Right atrium auricular region (tissue), 2 donors: Measurements from ENCODE around the gene CUL4A. TPM values are rescaled to one million over a fixed set of nuclear protein-coding genes. Genes with fewer than 3 reads are reported as not detected.
"Not testable (repeated sequence)": the region's sequence is repeated elsewhere in the genome, so short reads cannot be mapped to it uniquely, and the experiment has no call there.

ENCODE experiments used
- DNase-seq: peaks from one replicate; pipeline ENCODE4 v3.0.0-alpha.2; 2019; ENCODE audit warnings: low spot score
- H3K27ac ChIP-seq, 2 donors: fragments of 200-600 bp; sonication (generic); 1 replicate in 1 of 2; 2 replicates in 1 of 2; pipeline ENCODE4 v1.5.1; 2016 to 2019
- H3K27me3 ChIP-seq, 2 donors: fragments of 200-600 bp; sonication (generic); one replicate each; pipeline versions ENCODE4 v1.5.1 to v1.6.0; 2017 to 2019
- H3K36me3 ChIP-seq: fragments of 200-600 bp; sonication (generic); one replicate; pipeline ENCODE4 v1.5.1; 2016
- H3K4me1 ChIP-seq, 2 donors: fragments of 200-600 bp; sonication (generic); one replicate each; pipeline versions ENCODE4 v1.5.1 to v1.6.0; 2017 to 2019
- H3K4me3 ChIP-seq, 2 donors: fragments of 200-600 bp; sonication (generic); 1 replicate in 1 of 2; 2 replicates in 1 of 2; pipeline ENCODE4 v1.5.1; 2017 to 2019; ENCODE audit warnings: mild to moderate bottlenecking in 1 of 2, moderate library complexity in 1 of 2
- H3K9me3 ChIP-seq, 2 donors: fragments of 200-600 bp; sonication (generic); one replicate each; pipeline ENCODE4 v1.5.1; 2019
- CTCF ChIP-seq, 2 donors: fragments of 200-600 bp; sonication (generic); IDR thresholded peaks; one replicate each; pipeline ENCODE4 v1.5.1; 2019; ENCODE audit warnings: antibody characterized with exemption in 2 of 2
- total RNA-seq, 2 donors: library from RNA; depleted of rRNA; stranded (reverse); fragments of >200 nt; gene quantifications; one replicate each; pipeline ENCODE4 v1.1.0, GENCODE V29; 2016

Gene CUL4A
- total RNA-seq, 2 donors from 2014 or later = 76.5 to 435 TPM

GRCh38 chr13:113304121-113304520, 94.7 kb downstream of the CUL4A start:
- TF ChIP-seq CTCF (IDR thresholded peaks at IDR 0.05) = no peak
- H3K27me3 ChIP-seq = no peaks in the 10 kb centered on the region
- DNase-seq = no peak
- no peak overlapping the region for H3K27ac ChIP-seq
- peaks cover 0 to 12% of the 10 kb centered on the region in 2 donors for H3K4me1 ChIP-seq
- no peaks in the 10 kb centered on the region for H3K9me3 ChIP-seq
- no peaks in the 10 kb centered on the region for H3K36me3 ChIP-seq
- no peak overlapping the region for H3K4me3 ChIP-seq

GRCh38 chr13:113305208-113305607, 95.8 kb downstream of the CUL4A start:
- Histone ChIP-seq H3K9me3 (no peaks in the 10 kb centered on the region), H3K27me3 (no peaks in the 10 kb centered on the region), H3K27ac (no peak overlapping the region), H3K36me3 (peaks cover 8% of the 10 kb centered on the region), H3K4me3 (no peak overlapping the region), H3K4me1 (peaks cover 0 to 5% of the 10 kb centered on the region in 2 donors)
- no peak for TF ChIP-seq CTCF (IDR thresholded peaks at IDR 0.05)
- DNase-seq = no peak

- Histone ChIP-seq H3K36me3 (peaks cover 31% of the 10 kb centered on the region), H3K27ac (no peak overlapping the region), H3K27me3 (no peaks in the 10 kb centered on the region), H3K9me3 (no peaks in the 10 kb centered on the region), H3K4me3 (no peak overlapping the region), H3K4me1 (peaks cover 0 to 5% of the 10 kb centered on the region in 2 donors)
- TF ChIP-seq CTCF (IDR thresholded peaks at IDR 0.05) = no peak
- DNase-seq = no peak
Observed at GRCh38 chr13:113307491-113307890, 98.1 kb downstream of the CUL4A start.

GRCh38 chr13:113309473-113309872, 100.1 kb downstream of the CUL4A start:
- no peak for DNase-seq
- Histone ChIP-seq H3K9me3 (no peaks in the 10 kb centered on the region), H3K4me3 (no peak overlapping the region), H3K27me3 (no peaks in the 10 kb centered on the region), H3K27ac (no peak overlapping the region), H3K36me3 (peaks cover 32% of the 10 kb centered on the region), H3K4me1 (peaks cover 0 to 5% of the 10 kb centered on the region in 2 donors)
- no peak for TF ChIP-seq CTCF (IDR thresholded peaks at IDR 0.05)

GRCh38 chr13:113314112-113314511, 104.7 kb downstream of the CUL4A start:
- H3K9me3 ChIP-seq, H3K27ac ChIP-seq, H3K4me3 ChIP-seq, H3K4me1 ChIP-seq, H3K27me3 ChIP-seq, DNase-seq: not testable (repeated sequence)
- H3K36me3 ChIP-seq = peaks cover 41% of the 10 kb centered on the region

- DNase-seq = not testable (repeated sequence)
- H3K36me3 ChIP-seq = peaks cover 43% of the 10 kb centered on the region
Observed at GRCh38 chr13:113314895-113315470, 105.6 kb downstream of the CUL4A start.

GRCh38 chr13:113315992-113316391, 106.6 kb downstream of the CUL4A start:
- no peak for TF ChIP-seq CTCF (IDR thresholded peaks at IDR 0.05)
- H3K36me3 ChIP-seq = peaks cover 43% of the 10 kb centered on the region
- no peaks in the 10 kb centered on the region for H3K27me3 ChIP-seq
- H3K4me3 ChIP-seq = no peak overlapping the region
- no peak for DNase-seq
- no peak overlapping the region for H3K27ac ChIP-seq
- H3K4me1 ChIP-seq = no peaks in the 10 kb centered on the region
- no peaks in the 10 kb centered on the region for H3K9me3 ChIP-seq

More at GRCh38 chr13:113314895-113315470, 105.6 kb downstream of the CUL4A start:
- not testable (repeated sequence) for H3K27ac ChIP-seq, H3K4me3 ChIP-seq, H3K27me3 ChIP-seq, H3K9me3 ChIP-seq, H3K4me1 ChIP-seq
